Activated naive CD4-positive, alpha-beta T cell treated with Interleukin-2 at 50 U/mL for 16 hours (primary cell): ENCODE results near the gene GRK1.

Experiments
- DNase-seq: peaks from one replicate; pipeline ENCODE4 v3.0.0-alpha.2; 2020

GRK1 gene

DNA sequence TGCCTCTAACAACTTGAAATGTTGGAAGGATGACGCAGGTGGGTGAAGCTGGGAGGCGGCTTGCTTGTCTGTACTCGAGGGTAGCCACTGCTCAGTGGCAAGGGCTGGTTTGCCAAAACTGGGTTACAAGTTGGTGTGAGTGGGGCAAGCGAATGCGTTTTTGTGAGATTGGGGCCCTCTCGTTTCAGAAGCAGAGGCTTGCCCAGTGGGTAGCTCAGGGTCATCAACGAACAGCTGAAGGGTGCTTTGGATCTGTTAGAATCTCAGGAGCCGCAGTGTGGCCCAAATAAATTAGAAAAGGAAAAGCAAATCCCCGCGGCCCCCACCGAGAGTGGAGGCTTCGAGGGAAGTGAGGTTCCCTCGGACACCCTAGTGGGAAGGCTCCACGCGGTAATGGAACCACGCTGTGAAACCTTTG, 16.3 kb upstream of the GRK1 start:
- DNase-seq = no peak

DNA sequence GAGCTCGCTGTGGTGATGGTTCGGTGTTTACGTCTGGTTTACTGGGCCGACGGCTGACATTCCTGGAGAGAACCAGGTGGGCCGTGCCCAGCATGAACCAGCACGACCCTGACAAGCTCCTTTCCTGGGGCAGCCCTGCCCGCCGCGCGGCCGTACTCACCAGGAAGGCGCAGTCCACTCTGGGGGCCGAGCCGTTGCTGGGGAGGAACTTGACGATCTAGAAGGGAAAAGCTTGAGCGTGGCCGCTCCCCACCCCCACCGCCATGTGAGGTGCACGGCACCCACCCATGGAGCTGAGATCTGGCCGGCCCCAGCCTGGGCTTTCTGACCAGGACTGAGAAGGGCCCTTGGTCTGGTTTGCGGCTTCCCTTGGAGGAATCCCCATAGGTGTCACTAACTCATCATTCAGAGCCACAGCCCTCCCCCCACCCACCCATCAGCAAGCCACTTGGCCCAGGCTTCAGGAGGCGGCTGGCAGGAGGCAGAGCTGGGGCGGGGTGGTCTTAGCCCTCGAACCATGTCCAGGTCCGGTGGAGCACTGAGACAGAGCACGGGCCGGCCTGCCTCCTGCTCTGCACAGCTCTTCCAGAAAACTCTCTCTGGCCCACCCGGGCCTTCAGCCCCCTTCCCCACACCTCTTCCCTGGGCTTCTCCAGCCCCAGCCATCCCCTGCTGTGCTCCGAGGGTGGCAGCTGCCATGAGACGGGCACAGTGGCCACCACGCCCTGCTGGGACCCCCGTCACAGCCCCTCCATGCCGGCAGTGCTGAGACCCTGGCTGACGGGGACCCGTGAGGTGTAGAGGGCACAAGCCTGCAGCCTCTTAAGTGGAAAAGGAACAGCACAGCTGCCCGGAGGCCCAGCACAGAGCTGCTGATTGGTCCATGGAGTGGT, 15.3 kb upstream of the GRK1 start:
- no peak for DNase-seq

DNA sequence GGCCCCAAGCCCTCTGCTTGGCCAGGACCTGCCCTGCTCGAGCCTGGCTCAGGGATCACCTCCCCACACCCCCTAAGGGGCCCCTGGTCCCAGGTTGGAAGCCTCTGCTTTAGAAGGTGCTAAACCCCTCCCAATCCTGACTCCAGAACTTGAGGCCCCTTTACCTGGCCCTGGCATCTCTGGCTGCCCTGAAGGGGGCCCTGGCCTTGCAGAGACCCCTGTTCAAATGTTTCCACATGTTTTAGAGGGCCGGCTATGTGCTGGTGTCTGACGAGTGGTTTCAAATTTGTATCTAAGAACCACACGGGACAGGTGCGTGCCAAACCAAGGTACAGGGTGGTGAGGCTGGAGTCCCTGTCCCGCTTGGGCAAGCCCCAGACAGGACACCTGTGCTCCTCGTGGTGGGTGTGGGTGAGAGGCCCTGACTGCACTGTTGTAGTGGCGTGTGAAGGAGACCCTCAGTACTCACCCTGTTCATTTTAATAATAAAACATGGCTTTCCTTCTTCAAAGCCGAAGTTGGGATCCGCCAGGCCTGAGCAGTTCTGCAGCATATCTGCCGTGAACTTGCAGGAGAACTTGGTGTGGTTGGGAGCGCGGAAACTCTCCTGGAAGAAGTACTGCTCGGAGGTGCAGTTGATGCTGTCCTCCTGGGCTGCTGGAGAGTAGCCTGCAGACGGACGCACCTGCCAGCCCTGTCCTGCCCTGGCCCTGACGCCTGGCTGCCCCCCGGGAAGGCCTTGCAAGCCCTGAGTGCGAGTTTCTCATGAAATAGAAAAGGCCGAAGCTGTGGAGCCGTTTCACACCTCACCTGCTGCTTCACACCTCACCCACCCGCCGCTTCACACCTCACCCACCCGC, 14.4 kb upstream of the GRK1 start:
- no peak for DNase-seq

DNA sequence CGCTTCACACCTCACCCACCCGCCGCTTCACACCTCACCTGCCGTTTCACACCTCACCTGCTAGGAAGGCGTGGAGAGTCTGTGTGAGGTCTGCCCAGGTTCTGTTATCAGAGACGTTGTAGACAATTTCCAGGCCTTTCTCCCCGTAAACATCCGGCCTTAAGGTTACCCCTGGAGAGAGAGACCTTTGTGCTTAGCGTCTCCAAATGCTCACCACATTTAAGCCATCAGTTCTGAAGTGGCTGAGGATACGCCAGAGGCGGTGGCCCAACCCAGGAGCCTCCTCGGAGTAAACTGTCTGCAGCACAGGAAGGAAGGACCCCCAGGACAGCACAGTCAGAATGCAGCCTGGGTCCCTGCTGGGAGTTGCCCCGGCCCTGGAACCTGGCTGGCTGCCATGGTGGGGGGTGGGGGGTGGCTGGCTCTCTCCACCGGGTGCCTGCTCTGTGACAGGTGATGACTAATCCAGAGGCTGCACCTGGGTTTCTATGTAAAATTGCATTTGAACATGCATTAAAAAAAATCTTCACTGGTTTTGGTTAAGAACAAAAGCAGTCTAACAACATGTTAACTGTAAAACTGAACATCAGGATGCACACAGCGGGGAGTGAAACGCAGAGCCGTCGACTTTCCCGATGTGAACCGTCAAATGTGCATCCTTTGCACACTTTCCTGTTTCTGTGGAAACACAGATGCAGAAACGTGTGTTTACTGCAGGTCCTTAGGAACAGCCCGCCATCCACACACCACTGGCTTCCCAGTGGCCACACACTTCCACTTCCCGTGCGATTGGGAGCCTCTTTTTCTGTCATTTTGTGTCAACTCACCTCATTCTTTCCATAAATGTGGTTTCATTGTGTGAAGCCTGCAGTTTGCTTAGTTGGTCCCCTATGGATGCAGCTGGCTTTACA, 13.5 kb upstream of the GRK1 start:
- no peak for DNase-seq

DNA sequence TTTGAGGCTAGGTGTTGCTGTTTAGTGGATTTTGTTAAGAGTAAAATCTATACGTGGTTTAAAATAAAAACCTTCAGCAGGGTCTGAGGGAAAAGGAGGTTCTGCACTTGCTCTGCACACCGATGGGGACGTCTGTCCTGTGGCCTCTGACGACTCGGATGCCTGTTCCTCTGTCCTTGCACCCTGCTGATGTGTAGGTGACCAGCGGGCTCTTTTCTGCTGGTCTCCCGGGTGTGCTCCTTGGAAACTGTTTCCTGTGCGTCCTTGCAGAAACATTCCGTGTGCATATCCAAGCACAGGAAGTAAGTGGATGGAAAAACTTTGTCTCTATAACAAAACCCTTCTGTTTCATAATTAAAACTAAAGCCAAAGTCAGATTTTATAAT, 12.9 kb upstream of the GRK1 start:
- no peak for DNase-seq

DNA sequence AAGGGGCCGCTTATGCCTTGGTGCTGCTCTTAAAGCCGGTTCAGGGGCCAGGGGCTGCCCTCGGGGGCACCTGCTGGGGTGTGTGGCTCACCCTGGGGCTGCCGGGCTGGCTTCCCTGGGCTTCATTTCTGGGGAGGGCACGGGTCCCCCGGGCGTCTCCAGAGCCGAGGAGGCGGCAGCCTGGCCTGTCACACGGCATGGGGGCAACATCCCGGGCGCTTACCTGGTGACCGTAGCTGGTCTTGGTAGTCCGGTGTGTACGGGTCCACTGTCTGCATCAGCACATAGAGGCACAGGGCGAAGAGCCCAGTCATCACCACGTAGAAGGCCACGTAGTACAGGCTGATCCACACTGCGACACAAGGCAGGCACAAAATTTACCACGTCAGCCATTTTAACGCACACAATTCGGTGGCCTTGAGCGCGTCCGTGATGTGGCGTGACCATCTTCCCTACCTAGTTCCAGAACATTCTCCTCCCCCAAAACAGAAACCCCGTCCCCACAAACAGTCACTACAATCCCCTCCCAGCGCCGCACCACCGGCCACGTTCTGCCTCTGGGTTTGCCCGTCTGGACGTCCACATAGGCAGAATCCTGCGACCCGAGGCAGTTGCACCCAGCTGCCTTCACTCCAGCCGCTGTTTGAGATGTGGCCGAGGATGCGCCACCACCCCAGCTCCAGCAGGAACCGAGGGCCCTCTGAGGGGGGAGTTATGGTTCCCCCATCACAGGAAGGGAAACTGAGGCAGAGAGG, 12.3 kb upstream of the GRK1 start:
- DNase-seq = no peak

DNA sequence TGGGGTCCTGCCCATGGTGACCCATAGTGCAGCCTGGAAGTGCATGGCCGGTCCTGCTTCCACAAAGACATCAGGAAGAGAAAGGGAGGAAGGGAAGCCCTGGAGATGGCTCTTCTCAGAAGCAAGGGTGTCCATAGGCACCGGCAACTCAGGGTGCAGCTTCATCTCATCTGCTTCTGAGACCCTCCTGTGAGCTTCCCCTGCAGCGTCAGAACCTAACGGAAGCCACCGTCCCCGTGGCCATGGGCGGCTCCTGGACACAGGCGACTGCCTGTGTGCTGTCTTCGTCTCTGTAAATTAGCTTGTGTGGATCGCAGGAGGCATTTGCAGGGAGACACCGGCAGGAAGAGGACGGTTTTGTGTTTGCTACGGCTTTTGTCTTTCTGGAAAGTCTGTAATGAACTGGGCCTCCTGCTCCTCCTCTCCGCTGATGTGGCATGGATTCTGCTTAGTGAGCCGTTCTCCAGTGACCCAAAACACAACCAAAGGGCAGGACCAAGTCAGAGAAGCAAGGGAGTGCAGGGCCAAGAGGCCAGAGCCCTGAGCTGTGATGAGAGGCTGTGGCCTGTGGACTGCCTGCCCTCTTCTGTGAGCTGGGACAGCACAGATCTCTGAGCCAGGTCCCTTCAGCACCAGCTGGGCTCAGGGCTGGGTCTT, 11.5 kb upstream of the GRK1 start:
- DNase-seq = no peak

DNA sequence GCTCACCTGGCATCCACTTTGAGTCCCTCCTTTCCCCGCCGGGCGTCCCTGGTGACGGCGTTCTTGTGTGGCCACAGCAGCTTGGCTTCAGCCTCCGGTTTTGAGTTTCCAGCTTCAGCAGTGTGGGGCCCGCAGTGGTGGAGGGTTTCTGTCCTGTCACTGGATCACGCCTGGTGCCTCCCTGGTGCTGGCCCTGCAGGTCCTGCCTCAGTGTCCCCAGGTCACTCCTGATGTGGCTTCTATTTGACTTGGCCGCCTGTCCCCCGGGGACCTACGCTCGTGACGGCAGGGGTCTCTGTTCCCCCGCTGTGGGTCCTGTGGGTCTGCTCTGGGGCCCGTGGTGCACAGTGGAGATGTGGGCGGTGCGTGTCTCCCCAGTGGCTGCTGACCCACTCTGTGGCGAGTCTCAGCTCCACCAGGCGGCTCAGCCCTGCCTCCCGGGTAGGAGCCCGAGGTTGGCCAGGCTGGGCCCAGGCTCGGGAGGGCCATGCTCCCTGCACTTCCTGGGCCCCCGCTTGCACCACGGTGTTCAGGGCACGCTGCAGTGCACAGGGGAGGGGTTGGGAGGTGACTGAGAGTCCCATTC, 10.9 kb upstream of the GRK1 start:
- DNase-seq = no peak

DNA sequence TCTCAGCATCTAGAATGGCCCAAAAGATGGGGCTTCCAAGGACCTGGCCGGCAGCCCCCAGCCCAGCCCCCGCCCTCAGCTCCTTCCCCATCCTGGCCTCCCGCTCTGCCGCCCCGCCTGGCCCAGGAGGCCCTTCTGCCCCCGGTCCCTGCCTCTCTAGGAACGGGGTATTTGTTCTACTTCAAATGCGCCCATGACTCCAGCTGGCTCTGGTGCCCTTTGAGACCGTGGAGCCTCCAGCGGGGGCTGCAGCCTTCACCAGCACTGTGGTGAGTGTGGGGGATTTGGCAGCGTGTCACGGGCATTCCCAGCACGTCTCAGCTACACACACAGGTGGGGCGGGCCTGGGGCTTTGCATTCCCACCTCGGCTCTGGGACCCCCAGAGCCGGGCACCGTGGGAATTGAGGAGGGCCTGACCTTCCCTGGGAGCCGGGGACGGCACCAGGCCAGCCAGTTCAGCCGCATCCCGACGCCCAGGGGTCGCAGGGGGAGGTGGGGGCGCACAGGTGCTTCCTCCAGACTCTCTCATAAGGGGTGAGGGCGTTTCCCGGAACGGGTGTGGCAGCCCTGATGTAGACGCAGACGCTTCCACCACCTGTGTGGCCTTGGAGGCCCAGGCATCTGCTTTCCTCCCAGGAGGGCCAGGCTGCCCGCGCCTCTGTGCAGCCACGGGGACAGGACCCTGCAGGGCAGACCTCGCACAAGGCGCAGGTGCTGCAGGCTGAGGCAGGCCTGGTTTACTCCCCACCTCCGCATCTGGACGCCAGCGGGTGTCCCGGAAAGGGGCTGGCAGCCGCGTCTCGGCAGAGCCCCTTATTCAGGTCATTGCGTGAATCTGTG, 10.0 kb upstream of the GRK1 start:
- no peak for DNase-seq

DNA sequence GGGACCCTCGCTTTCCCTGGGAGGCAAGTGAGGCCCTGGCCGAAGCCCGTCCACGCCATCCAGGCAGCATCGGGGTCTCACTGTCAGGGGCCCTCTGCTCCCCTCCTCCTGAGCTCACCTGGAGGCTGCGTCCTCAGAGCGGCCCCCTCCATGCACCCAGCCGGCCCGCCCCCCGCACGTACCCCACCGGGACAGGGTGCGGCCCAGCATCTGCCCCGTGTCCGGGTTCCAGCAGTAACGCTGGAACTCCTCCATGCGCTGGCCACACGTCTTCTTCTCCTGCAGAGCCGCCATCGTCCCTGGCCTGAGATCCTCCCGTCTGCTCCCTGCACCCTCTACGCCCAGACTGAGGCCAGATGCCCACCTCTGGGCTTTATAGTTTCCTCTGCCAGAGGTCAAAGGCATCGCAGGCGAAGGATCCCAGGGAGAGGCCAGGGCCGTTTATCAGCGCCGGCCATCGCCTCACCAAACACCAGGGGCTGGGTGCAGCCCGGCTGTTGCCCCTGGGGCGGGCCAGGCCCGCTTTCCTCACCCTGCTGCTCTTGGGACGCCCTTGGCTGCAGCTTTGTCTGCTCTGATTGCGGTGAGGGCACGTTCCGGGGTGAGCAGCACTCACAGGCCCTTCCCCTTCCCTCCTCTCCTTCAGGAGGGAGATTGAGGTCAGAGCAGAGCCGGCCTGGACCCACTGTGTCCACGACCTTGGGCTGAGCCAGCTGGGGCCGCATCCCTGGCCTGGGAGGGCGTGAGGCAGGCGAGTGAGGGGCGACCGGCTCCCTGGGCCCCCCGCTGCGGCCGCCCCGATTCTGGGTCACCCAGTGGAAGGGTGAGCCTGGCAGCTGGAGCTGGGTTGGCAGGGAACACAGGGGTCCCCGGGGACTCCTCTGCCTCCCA, 8.9 kb upstream of the GRK1 start, which contains the start of gene ATP4B:
Gene ATP4B, minus strand, starts transcription at position 348 of the 891 bp plus-strand sequence. Its CDS starts 54 bp downstream, at position 294.
- no peak for DNase-seq

DNA sequence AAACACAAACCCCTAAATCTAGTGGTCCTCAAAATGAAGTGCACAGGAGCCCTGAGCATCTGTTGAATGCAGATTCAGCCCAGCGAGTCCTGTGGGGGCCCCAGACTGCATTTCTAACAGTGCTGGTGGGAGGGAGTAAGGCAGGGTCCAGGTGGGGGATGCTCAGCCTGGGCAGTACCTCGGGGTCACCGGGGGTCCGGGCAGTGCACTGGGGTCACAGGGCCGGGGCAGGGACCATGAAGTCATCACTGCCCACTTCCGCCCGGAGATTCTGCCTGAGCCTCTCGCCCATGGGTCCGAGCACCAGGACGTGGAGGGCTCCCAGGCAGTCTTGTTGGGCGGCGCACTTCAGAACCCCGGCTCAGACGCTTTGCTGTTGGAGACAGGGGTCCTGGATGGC, 8.2 kb upstream of the GRK1 start:
- no peak for DNase-seq

DNA sequence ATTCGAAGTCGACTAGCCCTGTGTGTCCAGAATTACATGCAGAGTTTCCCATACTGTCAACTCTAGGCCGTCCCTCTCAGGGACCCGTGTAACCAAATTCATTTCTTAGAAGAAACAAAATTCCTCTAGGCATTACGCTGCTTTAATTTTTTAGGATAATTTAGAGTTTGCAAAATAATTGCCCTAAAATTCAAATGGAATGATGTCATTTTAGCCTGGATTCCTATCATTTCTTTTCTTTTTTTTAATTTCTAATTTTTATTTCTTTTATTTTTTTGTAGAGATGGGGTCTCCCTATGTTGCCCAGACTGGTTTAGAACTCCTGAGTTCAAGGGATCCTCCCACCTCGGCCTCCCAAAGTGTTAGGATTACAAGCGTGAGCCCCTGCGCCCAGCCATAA, 7.7 kb upstream of the GRK1 start:
- DNase-seq = no peak

DNA sequence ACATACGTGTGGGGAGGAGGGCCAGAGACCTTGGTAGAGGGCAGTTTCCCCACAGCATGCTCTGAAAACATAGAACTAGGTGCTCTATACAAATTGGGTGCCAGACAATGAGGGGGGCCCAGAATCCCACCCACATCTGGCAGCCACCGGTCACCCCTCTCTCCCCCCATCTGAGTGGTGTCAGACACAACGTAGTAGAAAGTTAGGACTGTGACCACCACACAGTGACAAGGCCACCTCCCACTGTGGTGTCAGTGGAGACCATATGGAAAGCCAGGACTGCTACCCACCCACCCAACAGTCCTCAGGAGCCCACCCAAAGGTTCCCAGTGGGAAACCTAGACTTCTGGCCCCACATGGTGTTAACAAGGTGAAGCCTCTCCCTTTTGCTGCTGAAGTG, 7.0 kb upstream of the GRK1 start:
- no peak for DNase-seq

DNA sequence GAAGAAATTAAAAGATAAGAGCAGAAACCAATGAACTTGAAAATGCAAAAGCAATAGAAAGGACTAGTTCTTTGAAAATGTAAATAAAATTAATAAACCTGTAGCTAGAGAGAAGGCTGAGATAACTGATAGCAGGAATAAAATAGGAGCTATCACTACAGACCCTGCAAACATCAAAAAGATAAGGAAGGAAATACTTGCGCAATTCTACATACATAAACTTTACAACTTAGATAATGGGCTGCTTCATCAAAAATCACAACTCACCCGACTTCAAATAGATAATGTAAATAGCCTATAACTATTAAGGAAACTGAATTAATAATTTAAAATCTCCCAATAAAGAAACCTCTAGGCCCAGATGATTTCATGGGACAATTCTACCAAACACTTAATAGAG, 5.5 kb upstream of the GRK1 start:
- no peak for DNase-seq

DNA sequence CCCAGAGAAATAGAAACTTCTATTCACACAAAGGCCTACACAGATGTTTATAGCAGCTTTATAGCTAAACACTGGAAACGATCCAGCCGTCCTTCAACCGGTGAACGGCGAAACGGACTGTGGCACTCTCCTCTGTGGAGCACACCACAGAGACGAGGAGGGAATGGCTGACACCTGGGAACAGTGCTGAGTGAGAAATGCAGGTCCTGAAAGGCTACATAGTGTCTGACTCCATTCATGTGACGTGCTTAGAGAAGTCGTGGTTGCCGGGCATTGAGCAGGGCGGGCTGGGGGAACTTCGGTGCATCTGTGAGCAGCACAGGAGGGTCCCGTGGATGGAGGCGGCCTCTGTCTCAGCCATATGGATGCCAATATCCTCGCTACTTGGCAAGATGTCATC, 3.1 kb upstream of the GRK1 start:
- DNase-seq = no peak

DNA sequence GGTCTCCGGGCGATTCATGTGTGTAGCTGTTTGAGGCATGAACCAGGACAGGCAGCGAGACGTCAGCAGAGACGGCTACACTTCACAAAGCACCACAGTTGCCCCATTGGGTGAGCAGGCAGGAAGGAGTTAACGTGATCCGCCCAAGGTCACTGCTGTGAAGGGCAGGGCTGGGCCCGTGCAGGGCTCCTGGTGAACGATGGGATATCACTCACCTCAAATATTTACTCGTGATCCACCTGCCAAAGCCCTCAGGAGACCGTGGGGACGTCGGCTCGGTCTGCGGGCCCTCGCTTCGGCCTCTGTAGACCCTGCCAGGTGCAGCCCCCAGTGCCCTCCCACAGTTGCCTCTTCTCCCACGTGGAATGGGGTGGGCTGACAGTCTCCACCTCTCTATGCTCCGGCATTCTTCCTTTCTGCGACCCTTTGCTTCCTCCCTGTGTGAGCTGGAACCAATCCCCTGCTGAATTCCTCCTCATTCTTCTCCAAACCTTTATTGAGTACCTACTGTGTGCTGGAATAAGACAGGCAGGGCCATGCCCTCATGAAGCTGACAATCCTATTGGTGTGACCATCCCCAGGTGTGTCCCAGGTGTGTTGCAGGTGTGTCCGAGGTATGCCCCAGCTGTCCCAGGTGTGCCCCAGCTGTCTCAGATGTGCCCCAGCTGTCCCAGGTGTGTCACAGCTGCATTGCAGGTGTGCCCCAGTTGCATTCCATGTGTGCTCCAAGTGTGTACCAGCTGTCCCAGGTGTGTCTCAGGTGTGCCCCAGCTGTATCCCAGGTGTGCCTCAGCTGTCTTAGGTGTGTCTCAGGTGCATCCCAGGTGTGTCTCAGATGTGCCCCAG, 2.0 kb upstream of the GRK1 start:
- no peak for DNase-seq

DNA sequence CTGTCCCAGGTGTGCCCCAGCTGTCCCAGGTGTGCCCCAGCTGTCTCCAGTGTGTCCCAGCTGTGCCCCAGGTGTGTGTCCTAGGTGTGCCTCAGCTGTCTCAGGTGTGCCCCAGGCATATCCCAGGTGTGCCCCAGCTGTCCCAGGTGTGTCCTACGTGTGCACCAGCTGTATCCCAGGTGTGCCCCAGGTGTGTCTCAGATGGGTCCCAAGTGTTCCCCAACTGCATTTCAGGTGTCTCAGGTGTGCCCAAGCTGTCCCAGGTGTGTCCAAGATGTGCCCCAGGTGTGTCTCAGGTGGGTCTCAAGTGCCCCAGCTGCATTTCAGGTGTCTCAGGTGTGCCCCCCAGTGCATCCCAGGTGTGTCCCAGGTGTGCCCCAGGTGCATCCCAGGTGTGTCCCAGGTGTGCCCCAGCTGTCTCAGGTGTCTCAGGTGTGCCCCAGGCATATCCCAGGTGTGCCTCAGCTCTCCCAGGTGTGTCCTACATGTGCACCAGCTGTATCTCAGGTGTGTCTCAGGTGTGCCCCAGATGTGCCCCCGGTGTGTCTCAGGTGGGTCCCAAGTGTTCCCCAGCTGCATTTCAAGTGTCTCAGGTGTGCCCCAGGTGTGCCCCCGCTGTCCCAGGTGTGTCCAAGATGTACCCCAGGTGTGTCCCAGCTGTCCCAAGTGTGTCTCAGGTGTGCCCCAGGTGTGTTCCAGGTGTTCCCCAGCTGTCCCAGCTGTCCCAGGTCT, 1.3 kb upstream of the GRK1 start:
- DNase-seq = no peak

DNA sequence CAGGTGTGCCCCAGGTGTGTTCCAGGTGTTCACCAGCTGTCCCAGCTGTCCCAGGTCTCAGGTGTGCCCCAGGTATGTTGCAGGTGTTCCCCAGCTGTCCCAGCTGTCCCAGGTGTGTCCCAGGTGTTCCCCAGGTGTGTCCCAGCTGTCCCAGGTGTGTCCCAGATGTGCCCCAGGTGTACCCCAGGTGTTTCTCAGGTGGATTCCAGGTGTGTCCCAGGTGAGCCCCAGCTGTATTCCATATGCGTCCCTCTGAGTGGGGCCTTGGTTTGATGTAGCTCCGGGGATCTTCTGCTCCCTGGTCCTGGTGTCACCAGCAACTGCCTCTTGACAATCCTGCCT, 719 bp upstream of the GRK1 start:
- DNase-seq = no peak
